COLO829 (cell line): Measurements from ENCODE around the gene PPFIA1.
"Not testable (repeated sequence)": the region's sequence is repeated elsewhere in the genome, so short reads cannot be mapped to it uniquely, and the experiment has no call there.

ENCODE experiments used
- DNase-seq: peaks from one replicate; pipeline ENCODE4 v3.0.0; 2012; ENCODE audit warnings: low spot score

Gene PPFIA1

GRCh38 chr11:70359451-70360205 lies 89.1 kb downstream of the PPFIA1 start:
- no peak for DNase-seq

- no peak for DNase-seq
These were observed 89.7 kb downstream of the PPFIA1 start for GRCh38 chr11:70360211-70360610.

- DNase-seq, result no peak
These were observed 93.7 kb downstream of the PPFIA1 start for GRCh38 chr11:70364178-70364577.

- no peak for DNase-seq
These were observed 94.5 kb downstream of the PPFIA1 start for GRCh38 chr11:70364745-70365543.

GRCh38 chr11:70365544-70365927 lies 95.0 kb downstream of the PPFIA1 start:
- no peak for DNase-seq

- DNase-seq, result no peak
These were observed 96.6 kb downstream of the PPFIA1 start for GRCh38 chr11:70367071-70367470.

GRCh38 chr11:70368961-70369360 lies 98.5 kb downstream of the PPFIA1 start:
- DNase-seq, result no peak

GRCh38 chr11:70371241-70371640 lies 100.8 kb downstream of the PPFIA1 start:
- peak; percentile 14 for DNase-seq

- DNase-seq, result no peak
These were observed 101.6 kb downstream of the PPFIA1 start for GRCh38 chr11:70372076-70372475.

- DNase-seq, result no peak
These were observed 106.1 kb downstream of the PPFIA1 start for GRCh38 chr11:70376621-70377020.

- DNase-seq, result no peak
These were observed 107.2 kb downstream of the PPFIA1 start for GRCh38 chr11:70377645-70378044.

GRCh38 chr11:70378506-70379134 lies 108.1 kb downstream of the PPFIA1 start:
- no peak for DNase-seq

- DNase-seq, result no peak
These were observed 110.9 kb downstream of the PPFIA1 start for GRCh38 chr11:70381350-70381749.

- DNase-seq, result no peak
These were observed 111.7 kb downstream of the PPFIA1 start for GRCh38 chr11:70381872-70382861.

GRCh38 chr11:70383664-70384565 lies 113.4 kb downstream of the PPFIA1 start:
- no peak for DNase-seq

GRCh38 chr11:70384566-70385152 lies 114.2 kb downstream of the PPFIA1 start:
- no peak for DNase-seq

- DNase-seq, result no peak
These were observed 117.1 kb downstream of the PPFIA1 start for GRCh38 chr11:70387564-70387963.

GRCh38 chr11:70389201-70389600 lies 118.7 kb downstream of the PPFIA1 start:
- DNase-seq, result no peak

- not testable (repeated sequence) for DNase-seq
These were observed 120.4 kb downstream of the PPFIA1 start for GRCh38 chr11:70390882-70391281.
